Measurements from ENCODE around the gene CCDC85C.

CCDC85C gene

DNA sequence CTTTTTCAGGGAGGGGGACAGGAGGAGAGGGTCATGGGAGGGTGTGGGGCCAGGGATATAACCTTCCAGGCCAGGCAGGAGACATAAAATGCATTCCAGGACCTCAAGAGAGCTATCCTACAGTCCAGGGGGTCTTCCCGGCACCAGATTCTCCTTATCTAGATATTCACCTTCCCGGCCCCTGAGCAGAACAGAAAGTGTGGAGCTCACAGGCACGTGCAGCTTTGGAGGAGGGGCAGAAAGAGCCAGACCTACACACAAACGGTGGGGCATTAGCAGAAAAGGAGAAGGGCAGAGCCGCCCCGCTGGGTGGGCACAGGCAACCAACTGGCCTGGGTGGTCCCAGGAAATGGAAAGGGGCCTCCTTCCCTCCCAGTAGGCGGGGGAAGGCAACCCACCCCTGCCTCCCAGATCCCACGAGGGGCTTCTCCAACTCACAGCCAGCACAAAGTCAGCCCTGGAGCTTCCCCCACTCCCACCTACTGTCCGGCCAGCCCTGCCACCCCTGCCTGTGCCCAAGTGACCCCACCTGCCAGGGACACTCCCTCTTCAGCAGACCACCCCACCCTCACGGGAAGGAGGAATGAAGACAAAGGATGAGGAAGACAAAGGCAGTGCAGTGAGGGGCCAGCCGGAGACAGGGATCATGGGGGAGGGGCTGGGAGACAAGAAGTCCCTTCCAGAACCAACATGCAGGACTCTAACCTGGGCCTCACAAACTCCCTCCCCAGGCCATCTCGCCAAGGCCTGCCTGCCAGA lies 33.3 kb downstream of the CCDC85C start:
- DNase-seq, result no peak

DNA sequence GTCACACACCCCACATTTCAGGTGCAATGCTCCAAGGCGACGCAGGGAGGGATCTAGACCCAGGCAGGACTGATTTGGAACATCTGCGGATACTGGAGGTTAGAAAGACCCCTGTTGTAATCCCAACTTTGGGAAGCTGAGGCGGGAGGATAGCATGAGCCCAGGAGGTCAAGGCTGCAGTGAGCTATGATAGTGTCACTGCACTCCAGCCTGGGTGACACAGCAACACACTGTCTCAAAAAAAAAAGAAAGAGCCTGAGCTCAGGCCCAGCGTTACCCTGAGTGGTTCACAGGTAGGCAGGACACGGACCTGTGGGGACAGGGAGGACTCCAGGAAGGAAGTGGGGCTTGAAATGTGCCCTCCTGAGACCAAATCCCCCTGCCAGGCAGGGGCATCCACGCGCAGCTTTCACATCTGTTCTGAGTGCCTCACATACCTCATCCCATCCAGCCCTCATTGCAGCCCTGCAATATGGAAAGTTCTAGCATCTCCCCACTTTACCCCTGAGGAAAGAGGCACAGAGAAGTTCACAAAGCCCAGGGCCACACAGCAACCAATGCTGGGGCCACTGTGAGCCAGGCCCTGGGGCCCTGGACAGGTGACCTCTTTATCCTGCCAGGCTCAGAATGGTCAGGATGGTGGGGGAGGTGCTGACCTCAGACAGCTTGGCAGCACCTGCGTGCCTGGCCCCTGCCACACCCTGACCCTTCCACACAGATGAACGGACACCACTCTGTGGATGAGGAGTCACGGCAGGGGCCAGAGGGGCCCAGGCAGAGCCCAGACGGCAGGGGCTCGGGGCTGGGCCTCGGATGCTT lies 34.1 kb downstream of the CCDC85C start:
- DNase-seq, result peak; percentile 36

DNA sequence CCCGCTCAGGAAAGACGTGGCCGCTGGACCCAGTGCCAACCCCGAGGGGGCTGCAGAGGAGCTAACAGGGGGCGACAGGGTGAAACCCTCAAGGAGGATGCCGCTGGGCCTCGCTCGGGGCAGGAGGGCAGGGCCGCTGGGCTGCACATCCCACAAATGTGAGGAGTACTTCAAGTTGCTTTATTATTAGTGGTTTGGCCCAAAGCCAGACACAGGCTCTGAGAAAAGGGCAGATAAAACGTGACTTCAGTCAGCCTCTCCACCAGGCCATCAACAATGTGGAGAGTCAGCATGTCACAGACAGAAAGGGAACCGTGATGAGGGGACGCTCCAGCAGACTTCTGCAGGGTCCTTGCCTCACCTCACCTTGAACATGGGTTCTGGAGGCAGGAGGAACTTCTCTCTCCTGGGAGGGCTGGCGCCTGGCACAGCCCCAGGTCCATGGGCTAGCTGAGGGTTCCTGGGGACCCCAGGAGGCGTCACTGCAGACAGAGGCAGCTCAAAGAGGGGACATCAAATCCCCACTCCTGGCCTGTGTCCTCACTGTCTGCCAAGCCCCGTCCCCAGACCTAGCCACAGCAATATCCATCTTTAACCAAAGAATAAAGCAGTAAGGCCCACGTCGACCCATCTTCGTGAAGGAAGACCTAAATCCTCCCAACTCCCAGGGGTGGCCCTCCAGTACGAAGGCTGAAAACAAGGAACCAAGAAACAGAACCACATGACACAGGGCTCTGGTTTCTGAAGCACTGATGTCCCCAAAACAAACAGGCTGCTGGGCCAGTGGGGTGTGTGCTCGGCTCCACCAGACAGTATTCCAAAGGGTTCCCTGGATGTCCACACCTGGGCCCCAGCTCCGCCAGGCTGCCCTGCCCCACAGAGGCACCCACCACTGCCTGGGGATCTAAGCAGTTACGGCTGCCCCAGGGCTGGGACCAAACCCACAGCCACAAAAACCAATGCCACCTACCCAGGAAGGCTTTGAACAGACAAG lies 35.1 kb downstream of the CCDC85C start:
- DNase-seq, result no peak

DNA sequence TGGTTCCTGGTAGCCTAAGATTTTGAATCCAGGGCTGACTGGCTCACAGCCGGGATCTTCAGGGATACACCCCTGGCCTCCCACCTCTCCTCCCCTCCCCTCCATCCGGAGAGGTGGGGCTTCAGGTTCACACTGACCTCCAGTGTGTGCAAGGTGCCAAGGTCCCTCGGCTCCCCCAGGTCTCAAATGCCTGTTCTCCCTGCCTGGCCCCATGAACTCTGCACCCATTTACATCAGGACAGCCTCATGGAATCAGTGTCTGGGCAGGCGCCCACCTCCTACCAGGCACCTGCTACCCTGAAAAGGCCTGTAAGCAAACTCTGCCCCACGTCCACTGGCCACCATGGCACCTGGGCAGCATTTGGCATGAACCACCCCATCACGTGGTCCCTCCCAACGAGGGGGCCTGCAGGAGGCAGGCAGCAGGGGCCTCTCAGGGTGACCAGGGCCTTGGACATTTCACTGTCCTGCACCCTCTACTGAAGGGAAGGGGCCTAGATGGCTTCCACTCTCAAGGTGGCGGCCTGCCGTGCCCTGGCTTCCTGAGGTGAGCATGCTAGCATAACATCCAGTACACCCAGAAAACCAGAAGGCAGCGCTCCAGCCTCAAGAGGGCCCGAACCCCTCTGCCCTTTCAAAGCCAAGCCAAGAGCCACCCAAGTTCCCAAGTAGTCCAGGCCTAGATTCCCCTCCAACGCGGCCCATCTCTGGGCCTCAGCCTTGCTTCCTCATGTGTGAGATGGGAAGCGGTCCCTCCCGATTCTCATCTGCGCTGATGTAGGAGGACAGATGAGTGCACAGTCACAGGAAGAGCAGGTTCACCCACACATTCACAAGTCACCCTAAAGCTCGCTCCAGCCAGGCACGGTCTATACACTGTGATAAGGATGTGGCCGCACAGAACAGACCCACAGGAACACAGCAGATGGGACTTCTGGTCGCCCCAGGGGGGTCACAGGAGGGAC lies 37.3 kb downstream of the CCDC85C start:
- no peak for DNase-seq

DNA sequence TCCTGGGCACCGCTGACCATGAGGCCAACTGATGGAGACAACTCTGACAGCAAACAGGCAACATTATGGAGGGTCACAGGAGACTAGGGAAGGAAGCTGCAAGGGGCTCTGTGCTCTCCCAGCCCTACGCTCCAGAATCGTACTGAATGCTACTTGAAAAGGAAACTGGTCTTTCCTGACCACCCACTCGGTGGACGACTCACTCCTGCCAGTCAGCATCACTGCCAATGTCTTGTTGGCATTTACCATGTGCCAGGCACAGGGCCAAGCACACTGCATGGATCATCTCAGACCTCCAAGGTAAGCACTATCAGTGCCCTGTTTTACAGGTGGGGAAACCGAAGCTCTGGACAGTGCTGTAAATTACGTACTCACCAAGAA lies 38.0 kb downstream of the CCDC85C start:
- no peak for DNase-seq

DNA sequence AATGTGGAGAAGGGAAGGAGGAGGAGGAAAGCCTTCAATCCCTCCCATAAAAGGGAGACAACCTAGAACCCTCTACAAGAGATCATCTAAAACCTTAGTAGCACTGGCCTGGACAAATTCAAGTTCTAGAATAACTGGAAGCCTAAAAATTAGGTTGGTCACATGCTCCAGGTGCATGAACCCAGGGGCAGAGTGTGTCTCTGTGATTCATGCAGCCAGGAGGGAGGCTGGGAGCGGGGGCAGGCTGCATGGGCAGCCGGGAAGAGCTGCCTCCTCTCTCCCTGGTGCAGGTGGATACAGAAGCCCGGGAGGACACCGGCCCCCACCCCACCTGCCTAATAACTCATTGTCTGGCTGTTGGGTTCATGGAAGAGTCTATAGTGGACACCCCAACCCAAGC lies 38.6 kb downstream of the CCDC85C start:
- no peak for DNase-seq

DNA sequence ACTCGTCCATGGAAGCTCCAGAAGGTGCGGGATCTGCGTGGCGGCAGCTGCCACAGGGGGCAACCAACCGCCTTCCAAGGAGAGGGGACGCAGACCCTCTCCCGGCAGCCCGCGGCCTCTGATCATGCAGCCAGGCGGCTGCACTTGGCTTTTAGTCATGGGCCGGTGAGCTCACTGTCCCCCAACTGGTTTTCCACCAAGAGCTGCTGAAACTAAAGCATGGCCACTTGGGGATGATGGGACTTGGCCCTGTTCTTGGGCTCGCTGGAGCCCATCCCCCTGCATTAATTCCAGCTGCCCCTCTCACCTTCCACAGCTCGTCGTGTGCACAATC lies 39.1 kb downstream of the CCDC85C start:
- no peak for DNase-seq

DNA sequence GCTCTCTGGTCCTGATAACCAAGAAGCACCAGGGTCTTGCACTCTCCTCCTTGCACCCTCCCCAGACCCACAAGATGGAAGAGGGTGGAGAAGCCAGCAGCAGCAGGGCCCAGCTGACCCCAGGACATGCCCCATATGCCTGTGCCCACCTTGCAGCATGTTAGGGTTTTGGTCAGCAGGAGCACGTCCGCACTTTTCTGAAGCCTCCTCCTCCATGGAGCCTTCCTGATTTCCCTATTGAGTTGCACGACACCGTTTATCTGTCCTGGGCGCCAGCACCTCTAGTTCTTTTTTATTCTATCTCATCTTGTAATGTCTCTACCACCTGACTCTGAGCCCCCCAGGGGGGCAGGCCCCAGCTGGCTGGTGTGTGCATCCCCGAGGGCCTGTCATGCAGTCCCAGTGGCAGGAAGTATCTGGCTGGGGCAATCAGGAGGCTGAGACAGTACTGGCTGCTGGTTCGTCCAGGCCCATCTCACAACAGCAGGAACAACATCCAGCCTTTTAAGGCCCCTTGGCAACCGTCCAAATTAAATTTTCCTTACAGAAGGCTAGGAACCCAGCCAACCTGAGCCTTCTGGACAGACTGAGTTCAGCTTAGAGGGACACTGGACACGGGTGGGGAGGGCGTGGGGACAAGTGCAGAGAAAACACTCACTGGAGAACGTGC lies 39.6 kb downstream of the CCDC85C start:
- DNase-seq, result peak; percentile 79

DNA sequence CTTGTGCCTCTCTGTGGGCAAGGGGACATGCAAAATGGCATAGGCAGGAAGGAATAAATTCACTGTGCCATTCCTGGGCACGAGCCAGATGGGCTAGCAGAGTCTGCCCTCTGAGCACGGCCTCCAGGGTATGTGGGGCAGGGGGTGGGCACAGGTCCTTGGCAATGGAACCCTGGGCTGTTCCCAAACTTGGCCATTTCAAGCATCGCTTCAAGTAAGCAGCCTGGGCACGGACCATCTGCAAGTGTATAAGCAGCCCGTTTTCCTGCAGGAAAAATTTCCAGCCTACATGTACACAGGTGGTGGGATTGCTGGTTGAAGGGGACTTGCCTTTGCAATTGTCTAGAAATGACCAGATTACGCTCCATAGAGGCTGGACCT lies 40.3 kb downstream of the CCDC85C start:
- no peak for DNase-seq

DNA sequence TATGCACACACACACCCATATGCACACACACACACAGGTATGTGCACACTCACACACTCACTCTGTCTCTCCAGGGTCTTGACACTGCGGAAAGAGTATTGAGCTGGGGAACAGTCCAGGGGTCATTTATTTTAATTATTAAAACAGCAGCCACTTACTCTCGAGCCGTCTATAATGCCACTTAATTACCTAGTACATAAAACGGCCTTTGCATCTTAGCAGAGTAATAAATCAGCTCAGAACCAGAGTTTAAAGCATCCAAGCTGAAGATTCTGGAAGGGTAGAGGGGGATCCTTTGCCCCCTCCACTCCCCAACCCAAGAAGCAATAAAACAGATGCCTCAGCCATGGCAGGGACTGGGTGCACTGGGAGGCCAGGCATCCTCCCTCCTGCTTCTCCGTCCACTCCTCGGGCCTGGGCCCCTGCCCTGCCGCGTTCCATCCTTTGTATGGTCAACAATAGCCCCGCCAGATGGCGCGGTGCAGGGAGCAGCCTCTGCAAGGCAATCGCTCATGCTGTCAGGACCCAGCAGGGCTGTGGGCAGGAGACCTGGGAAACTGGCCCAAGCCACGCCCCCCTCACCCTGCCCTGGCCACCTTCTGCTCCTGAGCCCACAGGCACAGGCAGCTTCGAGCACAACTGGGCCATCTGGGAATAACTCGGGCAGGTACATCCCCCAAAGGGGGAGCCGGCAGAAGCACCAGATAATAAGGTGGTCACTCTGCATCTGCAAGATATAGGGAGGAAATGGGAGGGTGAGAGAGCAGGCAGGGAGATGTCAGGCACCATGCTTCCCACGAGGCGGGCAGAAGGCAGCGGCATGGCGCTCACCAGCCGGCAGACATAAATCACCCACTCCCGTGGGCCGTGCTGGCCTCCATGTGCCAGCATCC lies 40.9 kb downstream of the CCDC85C start:
- DNase-seq, result no peak

DNA sequence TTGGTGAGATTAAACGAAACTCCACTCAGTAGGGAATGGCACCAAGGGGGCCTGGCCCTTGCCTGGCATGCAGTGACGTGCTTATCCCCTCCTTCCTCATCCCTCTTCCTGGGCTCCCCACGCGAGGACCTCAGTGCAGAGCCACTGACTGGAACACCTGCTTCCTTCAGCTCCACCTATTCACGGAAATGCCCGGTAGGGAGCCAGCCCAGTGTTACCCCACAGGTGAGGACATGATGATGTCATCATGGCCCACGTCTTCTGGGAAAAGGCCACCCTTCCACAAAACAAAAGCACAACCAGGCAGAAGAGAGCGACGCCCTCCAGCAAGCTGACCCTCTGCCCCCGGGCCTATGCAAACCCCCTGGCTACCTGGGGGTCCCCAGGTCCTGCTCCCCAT lies 42.1 kb downstream of the CCDC85C start:
- DNase-seq, result no peak

DNA sequence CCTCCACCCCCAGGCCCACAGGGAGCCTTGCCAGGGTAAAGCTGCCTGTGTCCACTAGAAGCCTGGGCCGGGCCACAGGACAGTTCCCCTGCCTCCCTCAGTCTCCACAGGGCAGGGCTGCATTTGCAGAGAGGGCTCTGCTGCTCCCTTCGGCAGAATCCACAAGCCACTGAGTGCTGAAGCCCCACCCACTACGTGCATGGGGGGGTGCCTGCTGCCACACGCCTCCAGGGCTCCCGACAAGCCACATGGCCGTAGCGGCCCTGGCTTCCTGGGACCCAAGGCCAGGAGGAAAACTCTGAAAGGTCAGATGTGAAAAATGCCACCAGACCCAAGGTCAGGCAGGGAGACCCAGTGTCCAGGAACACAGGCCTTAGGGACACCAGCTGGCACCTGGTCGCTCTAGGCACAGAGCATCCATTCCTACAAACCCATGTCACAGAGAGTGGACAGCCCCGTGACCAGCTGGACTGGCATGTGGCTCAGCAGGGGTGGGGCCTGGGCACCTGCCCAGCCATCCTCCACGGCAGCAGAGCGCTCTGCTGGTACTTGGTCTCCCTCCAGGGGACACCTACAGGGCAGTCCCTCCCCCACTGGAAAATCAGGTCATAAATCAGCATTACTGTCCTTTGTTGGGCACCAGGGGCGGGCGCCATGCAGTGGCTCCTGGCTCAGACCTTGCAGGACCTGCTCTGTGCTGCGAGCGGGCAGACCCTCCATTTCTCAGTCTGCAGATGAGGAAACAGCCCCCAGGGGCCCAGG lies 42.9 kb downstream of the CCDC85C start:
- DNase-seq, result no peak

DNA sequence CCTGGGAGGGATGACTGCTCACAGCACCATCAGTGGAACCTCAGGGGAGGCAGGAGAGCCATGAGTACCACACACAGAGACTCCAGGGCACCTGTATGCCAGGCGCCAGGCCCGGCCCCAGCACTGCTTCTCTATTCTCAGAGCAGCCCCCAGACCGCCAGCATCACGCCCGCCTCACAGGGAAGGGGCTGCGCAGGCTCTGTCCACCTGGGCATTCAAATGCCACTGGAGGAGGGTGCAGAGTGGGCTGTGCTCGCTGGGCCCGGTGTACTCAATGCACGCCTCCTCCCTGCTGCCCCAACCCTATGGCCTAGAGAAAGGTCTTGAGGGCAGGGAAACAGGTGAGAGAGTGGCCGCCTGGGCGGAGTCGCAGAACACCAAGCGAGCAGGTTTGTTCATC lies 43.6 kb downstream of the CCDC85C start:
- no peak for DNase-seq

DNA sequence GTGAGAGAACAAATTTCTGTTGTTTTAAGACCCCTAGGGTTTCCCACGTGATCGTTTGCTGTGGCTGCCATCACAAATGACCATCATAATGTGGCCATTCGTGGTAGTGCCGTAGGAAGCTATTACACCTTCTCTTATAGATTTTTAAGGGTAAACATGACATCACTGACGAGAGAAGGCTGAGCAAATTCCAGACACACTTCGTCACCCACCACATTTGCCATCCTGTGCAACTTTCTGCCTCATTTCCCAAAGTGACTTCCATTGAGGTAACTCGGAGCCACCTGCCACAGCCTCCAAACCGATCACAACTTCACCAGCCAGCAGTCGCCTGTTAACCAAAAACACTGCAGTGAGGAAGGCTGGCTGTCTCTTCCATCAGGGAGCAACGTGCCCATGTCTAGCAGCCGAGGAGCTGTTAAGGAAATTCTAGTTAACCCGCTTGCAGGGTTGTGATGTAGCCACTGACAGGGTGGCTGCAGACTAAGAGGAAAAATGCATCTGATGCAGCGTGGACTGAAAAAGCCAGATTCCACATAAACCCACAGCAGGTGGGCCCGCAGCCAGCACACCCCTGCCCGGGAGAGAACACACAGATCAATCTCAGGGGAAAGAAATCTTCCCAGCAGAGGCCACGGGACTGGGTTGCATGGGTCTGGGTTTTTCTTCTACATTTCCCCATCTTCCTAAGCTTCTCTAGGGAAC lies 44.6 kb downstream of the CCDC85C start:
- no peak for DNase-seq

DNA sequence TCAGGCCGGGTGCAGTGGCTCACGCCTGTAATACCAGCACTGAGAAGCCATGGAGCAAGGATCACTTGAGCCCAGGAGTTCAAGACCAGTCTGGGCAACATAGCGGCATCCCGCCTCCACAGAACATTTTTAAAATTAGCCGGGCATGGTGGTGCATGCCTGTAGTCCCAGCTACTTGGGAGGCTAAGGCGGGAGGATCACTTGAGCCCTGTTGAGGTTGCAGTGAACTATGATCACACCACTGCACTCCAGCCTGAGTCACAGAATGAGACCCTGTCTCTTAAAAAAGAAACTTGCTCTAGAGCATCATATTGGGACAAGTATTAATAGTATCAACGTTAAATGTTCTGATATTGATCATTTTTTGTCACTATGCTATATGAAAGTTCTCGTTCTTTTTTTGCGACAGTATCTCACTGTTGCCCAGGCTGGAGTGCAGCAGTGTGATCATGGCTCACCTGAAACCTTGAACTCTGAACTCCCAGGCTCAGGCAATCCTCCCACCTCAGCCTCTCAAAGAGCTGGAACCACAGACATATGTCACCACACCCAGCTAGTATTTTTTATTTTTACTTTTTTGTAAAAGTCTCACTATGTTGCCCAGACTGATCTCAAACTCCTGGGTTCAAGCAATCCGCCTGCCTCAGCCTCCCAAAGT lies 47.7 kb downstream of the CCDC85C start:
- DNase-seq, result no peak

DNA sequence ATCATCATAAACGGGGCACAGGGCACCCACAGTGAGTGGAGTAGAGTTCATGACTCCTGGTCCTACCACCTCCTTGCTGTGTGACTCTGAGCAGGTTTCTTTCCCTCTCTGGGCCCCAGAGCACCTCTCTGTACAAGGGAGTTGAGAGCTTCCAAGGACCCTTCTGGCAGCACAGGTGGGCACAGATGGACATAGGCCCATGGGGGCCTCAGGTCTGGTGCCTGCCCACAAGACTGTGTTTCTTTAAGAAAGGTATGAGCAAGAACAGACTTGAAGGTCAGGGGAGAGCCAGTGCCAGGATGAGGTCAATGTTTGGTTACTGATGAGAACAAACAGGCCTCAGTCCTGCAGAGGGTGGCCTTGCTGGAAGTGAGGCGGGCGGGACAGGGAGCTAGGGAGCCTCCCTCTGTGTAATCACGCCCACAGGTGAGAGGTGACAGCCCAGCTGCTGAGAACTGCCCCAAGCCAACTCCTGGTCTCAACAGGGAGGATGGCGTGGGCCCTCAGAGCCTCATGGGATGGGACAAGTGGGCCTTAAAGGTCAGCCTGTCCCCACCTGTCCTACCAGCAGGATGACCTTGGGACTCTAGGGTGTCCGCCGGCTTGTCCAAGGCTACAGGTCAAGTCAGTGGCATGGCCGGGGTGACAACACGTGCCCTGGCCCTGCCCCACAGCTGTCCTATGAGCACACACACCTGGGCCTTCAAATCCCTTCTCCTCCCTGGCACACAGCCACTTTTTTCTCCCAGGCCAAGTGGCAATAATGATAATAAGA lies 49.1 kb downstream of the CCDC85C start:
- DNase-seq, result no peak

DNA sequence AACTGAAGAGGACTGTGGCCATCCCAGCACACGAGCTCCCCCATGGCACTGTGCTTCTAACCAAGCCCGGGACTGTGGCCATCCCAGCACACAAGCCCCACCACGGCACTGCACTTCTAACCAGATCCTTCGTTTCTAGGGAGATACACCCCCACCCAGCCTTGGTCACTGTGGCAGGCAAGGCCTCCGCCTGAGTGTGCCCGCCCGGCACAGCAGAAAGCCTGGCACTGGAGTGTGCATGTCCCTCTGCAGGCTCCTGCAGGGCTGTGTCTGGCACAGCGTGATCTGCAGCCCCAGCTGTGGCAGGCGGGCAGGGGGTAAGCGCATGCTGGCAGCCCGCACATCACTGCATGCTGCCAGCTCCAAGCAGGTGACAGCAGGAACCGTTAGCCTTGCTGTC lies 49.8 kb downstream of the CCDC85C start:
- DNase-seq, result peak; percentile 72
